Lung (tissue), 12 donors: Measurements from ENCODE around the gene LNX2. TPM values are rescaled to one million over a fixed set of nuclear protein-coding genes. Genes with fewer than 3 reads are reported as not detected.

Source experiments
- ATAC-seq: fragments of 200-7000 bp; cut with Tn5 transposase; one replicate; pipeline ENCODE4 v1.9.1; 2020; ENCODE audit warnings: moderate number of reproducible peaks; ENCODE audit not compliant: insufficient read depth, low FRiP score
- DNase-seq, 3 donors: peaks; one replicate each; pipeline ENCODE4 v3.0.0-alpha.2; 2013 to 2017
- H3K27ac ChIP-seq, 2 donors: one replicate each; pipeline ENCODE4 v1.5.1; 2013; ENCODE audit warnings: mild to moderate bottlenecking in 2 of 2, moderate library complexity in 2 of 2, control low read depth in 1 of 2, inconsistent platforms in 1 of 2, low read depth in 1 of 2, low read length in 1 of 2
- H3K27me3 ChIP-seq, 3 donors: one replicate each; pipeline ENCODE4 v1.5.1; 2013; ENCODE audit warnings: low read length in 2 of 3; ENCODE audit not compliant: control insufficient read depth in 3 of 3, insufficient read depth in 3 of 3
- H3K36me3 ChIP-seq, 4 donors: one replicate each; pipeline ENCODE4 v1.5.1; 2013; ENCODE audit warnings: low read length in 4 of 4, mild to moderate bottlenecking in 1 of 4, moderate library complexity in 1 of 4; ENCODE audit not compliant: control insufficient read depth in 4 of 4, insufficient read depth in 4 of 4
- H3K4me1 ChIP-seq, 5 donors: one replicate each; pipeline ENCODE4 v1.5.1; 2013; ENCODE audit warnings: low read length in 5 of 5, mild to moderate bottlenecking in 2 of 5, moderate library complexity in 1 of 5; ENCODE audit not compliant: control insufficient read depth in 5 of 5, insufficient read depth in 5 of 5
- H3K4me3 ChIP-seq: one replicate; pipeline ENCODE4 v1.5.1; 2013; ENCODE audit warnings: mild to moderate bottlenecking, control low read depth, moderate library complexity
- H3K9ac ChIP-seq, 2 donors: one replicate each; pipeline ENCODE4 v1.5.1; 2013; ENCODE audit warnings: low read length in 2 of 2, control low read depth in 1 of 2; ENCODE audit not compliant: insufficient read depth in 1 of 2
- H3K9me3 ChIP-seq, 4 donors: one replicate each; pipeline ENCODE4 v1.5.1; 2013; ENCODE audit warnings: low read length in 3 of 4, mild to moderate bottlenecking in 1 of 4, moderate library complexity in 1 of 4; ENCODE audit not compliant: control insufficient read depth in 4 of 4, insufficient read depth in 3 of 4
- CTCF ChIP-seq: IDR thresholded peaks from 2 replicates; pipeline ENCODE4 v1.5.1; 2012; ENCODE audit warnings: mild to moderate bottlenecking; ENCODE audit errors: control extremely low read depth, extremely low read depth
- WGBS, 2 donors: extraction: QIAGEN DNeasy Blood & Tissue Kit; methylation state at CpG; one replicate each; pipeline ENCODE4 v1.1.7; 2013; 5-methylcytosine and 5-hydroxymethylcytosine counted together
- polyA plus RNA-seq, 2 donors: library from polyadenylated mRNA; stranded (reverse); fragments of 200-250 nt; gene quantifications; one replicate each; pipeline ENCODE4 v1.2.1, GENCODE V29; 2013
- total RNA-seq, 2 donors: library from RNA; depleted of rRNA in 1 of 2; stranded (reverse); fragments of >200 nt in 1 of 2; gene quantifications; one replicate each; pipeline ENCODE4 v1.2.1, GENCODE V29; 2014 to 2021
- donor health status: control.
- donor health status: control.
- donor health status: Bipolar disorder and iron deficiency.
- donor health status: healthy.
- donor health status: DM: yes; HTN: yes; CAD: no.

LNX2 gene
- total and polyA plus RNA-seq, 4 donors = 12.6 to 49.2 (median 22.3) TPM

- no peak for ATAC-seq
- Histone ChIP-seq H3K9ac (no peak overlapping the region), H3K4me1 (peaks cover 0 to 27% (median 6%) of the 10 kb centered on the region in 5 donors), H3K4me3 (no peak overlapping the region), H3K36me3 (peaks cover 10 to 21% (median 17%) of the 10 kb centered on the region in 4 donors), H3K27me3 (no peaks in the 10 kb centered on the region), H3K9me3 (peaks cover 4 to 7% (median 6%) of the 10 kb centered on the region in 4 donors), H3K27ac (no peak overlapping the region)
- WGBS, 2 donors = 79 to 88% methylated on average over 1 of the region's 1 CpG
- no peak for DNase-seq
- no peak for TF ChIP-seq CTCF
Observed at GRCh38 chr13:27654816-27655215, 34.5 kb upstream of the LNX2 start.

GRCh38 chr13:27654059-27654458 lies 33.7 kb upstream of the LNX2 start:
- Histone ChIP-seq H3K27me3 (no peaks in the 10 kb centered on the region), H3K9ac (no peak overlapping the region), H3K36me3 (peaks cover 10 to 28% (median 20%) of the 10 kb centered on the region in 4 donors), H3K9me3 (peaks cover 4 to 9% (median 8%) of the 10 kb centered on the region in 4 donors), H3K27ac (no peak overlapping the region), H3K4me3 (no peak overlapping the region), H3K4me1 (peaks cover 0 to 20% (median under 1%) of the 10 kb centered on the region in 5 donors)
- ATAC-seq (no peak), DNase-seq (no peak)
- no peak for TF ChIP-seq CTCF
- 81 to 91% methylated on average over 3 of the region's 3 CpGs for WGBS, 2 donors

GRCh38 chr13:27650312-27650711 lies 30.0 kb upstream of the LNX2 start:
- no peak for TF ChIP-seq CTCF
- Histone ChIP-seq H3K27ac (no peak overlapping the region), H3K9me3 (peaks cover 4 to 9% (median 8%) of the 10 kb centered on the region in 4 donors), H3K27me3 (no peaks in the 10 kb centered on the region), H3K4me3 (no peak overlapping the region), H3K36me3 (peaks cover 10 to 38% (median 26%) of the 10 kb centered on the region in 4 donors), H3K9ac (no peak overlapping the region), H3K4me1 (peaks cover 0 to 6% (median 5%) of the 10 kb centered on the region in 5 donors)
- WGBS, 2 donors = 94 to 100% methylated on average over 1 of the region's 1 CpG
- no peak for DNase-seq
- no peak for ATAC-seq

GRCh38 chr13:27644302-27644701 lies 24.0 kb upstream of the LNX2 start:
- Histone ChIP-seq H3K27me3 (no peaks in the 10 kb centered on the region), H3K4me1 (peaks cover 0 to 50% (median 8%) of the 10 kb centered on the region in 5 donors), H3K36me3 (peaks cover 1 to 12% (median 6%) of the 10 kb centered on the region in 4 donors), H3K4me3 (no peak overlapping the region), H3K9me3 (no peaks in the 10 kb centered on the region), H3K27ac (no peak overlapping the region), H3K9ac (no peak overlapping the region)
- DNase-seq (peak; percentile 49 to 91 (median 90)), ATAC-seq (no peak)
- 17 to 26% methylated on average over 1 of the region's 1 CpG for WGBS, 2 donors
- TF ChIP-seq CTCF = no peak
